ENCODE results near the gene RIPK4.

Gene RIPK4

GRCh38 chr21:41783476-41784180 is 16.8 kb upstream of the RIPK4 start:
- DNase-seq (ENCODE audit: insufficient read length, low spot score), result no peak
- TF ChIP-seq, protein P1, sequence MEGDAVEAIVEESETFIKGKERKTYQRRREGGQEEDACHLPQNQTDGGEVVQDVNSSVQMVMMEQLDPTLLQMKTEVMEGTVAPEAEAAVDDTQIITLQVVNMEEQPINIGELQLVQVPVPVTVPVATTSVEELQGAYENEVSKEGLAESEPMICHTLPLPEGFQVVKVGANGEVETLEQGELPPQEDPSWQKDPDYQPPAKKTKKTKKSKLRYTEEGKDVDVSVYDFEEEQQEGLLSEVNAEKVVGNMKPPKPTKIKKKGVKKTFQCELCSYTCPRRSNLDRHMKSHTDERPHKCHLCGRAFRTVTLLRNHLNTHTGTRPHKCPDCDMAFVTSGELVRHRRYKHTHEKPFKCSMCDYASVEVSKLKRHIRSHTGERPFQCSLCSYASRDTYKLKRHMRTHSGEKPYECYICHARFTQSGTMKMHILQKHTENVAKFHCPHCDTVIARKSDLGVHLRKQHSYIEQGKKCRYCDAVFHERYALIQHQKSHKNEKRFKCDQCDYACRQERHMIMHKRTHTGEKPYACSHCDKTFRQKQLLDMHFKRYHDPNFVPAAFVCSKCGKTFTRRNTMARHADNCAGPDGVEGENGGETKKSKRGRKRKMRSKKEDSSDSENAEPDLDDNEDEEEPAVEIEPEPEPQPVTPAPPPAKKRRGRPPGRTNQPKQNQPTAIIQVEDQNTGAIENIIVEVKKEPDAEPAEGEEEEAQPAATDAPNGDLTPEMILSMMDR (IDR thresholded peaks at IDR 0.05; ENCODE audit: insufficient read depth, missing control alignments), result no peak
- FAIRE-seq, result no peak

DNA sequence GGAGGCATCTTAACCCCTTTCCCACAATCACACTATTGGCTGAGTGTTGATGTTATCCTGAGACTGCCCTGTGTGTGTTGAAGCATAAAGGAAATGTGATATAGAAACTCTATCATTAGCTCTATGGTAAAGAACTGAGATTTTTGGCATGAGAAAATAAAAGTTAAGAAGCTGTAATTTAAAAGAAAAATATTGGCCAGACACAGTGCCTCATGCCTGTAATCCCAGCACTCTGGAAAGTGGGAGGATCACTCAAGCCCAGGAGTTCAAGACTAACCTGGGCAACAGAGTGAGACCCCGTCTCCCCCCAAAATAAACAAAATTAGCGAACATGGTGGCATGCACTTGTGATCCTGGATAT is 14.2 kb upstream of the RIPK4 start:
- DNase-seq (ENCODE audit: insufficient read length, low spot score) (no peak), FAIRE-seq (no peak)
- TF ChIP-seq, protein P1 (IDR thresholded peaks at IDR 0.05; ENCODE audit: insufficient read depth, missing control alignments), result no peak

- no peak for DNase-seq (ENCODE audit: insufficient read length, low spot score)
- FAIRE-seq, result no peak
- TF ChIP-seq, protein P1 (IDR thresholded peaks at IDR 0.05; ENCODE audit: insufficient read depth, missing control alignments), result no peak
Observed at GRCh38 chr21:41780337-41781049, 13.6 kb upstream of the RIPK4 start.

- FAIRE-seq, result no peak
- TF ChIP-seq, protein P1 (IDR thresholded peaks at IDR 0.05; ENCODE audit: insufficient read depth, missing control alignments), result no peak
- no peak for DNase-seq (ENCODE audit: insufficient read length, low spot score)
Observed at GRCh38 chr21:41779659-41780058, 12.8 kb upstream of the RIPK4 start.

- DNase-seq (ENCODE audit: insufficient read length, low spot score) (no peak), FAIRE-seq (no peak)
- TF ChIP-seq, protein P1 (IDR thresholded peaks at IDR 0.05; ENCODE audit: insufficient read depth, missing control alignments), result no peak
Observed at GRCh38 chr21:41778930-41779600, 12.2 kb upstream of the RIPK4 start.

GRCh38 chr21:41777951-41778815 is 11.3 kb upstream of the RIPK4 start:
- DNase-seq (ENCODE audit: insufficient read length, low spot score) (no peak), FAIRE-seq (no peak)

More at GRCh38 chr21:41777951-41778815, 11.3 kb upstream of the RIPK4 start:
- TF ChIP-seq, protein P1 (IDR thresholded peaks at IDR 0.05; ENCODE audit: insufficient read depth, missing control alignments), result peak; percentile 69
